ENCODE data around the gene PRSS22.

PRSS22 gene

DNA sequence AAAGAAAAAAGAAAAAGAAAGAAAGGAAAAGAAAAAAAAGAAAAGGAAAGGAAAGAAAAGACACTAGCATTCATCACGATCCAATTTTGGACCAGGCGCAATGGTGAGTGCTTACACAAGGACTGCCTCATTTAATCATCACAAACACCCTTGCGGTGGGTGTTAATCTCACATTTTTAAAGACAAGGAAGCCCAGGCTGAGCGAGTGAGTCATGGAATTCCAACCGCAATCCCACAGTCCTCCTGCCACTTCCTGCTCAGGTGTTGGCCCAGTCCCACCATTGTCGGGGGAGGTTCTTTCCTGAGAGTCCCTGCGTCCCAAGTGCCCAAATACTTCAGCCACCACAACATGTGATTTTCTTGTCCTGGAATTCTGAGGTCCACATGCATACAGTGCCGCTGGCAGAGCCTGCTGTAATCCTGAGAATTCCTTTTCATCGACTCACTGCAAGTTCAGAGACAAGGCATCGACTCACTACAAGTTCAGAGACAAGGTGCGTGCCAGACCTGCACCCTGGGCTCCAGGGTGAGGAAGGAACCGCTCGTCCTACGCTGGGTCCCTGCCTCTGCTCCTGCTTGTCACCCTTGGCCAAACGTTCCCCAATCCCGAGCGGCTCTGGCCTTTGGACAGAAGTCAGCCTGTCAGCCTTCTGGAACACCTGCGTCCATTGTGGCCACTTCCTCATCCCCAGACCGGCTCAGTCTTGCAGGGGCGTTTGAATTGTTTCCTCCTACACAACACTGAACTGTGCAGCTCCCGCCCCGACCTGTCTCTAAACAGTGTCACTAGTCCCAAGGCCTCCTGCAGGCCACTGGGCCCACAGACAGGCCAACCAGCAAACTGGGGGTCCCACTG, 22.1 kb downstream of the PRSS22 start:
- peak; percentile 69 for DNase-seq
- in situ Hi-C loops (cut with MboI; ENCODE audit: low pct_unique_long_range_greater_than_20kb, low sequenced_read_pairs), result no loop called here

DNA sequence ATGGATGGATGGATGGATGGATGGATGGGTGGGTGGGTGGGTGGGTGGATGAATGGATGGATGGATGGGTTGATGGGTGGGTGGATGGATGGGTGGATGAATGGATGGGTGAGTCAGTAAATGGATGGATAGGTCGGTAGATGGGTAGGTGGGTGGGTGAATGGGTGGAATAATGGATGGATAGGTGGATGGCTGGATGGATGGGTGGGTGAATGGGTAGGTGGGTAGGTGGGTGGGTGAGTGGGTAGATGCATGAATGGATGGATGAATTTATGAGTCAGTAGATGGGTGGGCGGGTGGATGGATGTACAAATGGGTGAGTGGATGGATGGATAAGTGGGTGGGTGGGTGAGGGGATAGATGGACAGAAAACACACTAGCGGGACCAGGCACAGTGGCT, 23.0 kb downstream of the PRSS22 start:
- no peak for DNase-seq
- in situ Hi-C loops (cut with MboI; ENCODE audit: low pct_unique_long_range_greater_than_20kb, low sequenced_read_pairs), result no loop called here

DNA sequence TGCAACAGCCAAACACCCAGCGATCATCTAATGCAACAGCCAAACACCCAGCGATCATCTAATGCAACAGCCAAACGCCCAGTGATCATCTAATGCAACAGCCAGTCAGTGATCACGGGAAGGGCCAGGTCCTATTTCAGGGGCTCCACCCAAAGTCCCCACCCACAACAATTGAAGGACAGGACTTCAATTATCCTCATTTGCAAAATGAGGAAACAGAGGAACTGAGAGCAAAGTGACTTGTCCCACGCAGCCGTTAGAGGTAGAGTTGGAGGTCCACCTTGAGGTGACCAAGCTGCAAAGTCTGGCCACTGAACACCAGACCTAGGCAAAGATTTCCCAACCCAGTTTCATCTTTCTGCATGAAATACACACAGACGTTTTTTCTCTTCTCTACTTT, 24.2 kb downstream of the PRSS22 start:
- in situ Hi-C loops (cut with MboI; ENCODE audit: low pct_unique_long_range_greater_than_20kb, low sequenced_read_pairs), result no loop called here
- no peak for DNase-seq

DNA sequence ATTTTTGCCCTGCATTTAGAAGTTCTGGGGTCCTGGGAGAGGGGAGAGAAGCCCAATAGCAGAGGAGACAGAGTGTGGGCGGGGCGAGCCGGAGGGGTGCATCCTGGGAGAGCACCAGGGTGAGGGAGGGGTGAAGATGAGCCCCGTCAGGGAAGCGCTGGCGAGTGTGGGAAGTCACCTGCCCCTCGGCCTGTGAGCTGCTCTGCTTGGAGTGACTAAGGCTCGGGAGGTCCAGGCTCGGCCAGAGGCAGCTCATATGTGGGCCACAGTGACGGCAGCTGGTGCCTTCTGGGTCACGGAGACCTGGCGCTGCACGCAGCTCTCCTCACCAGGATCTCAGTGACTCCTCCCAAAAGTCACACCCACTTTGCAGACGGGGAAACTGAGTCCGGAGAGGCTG, 26.8 kb downstream of the PRSS22 start:
- no peak for DNase-seq
- in situ Hi-C loops (cut with MboI; ENCODE audit: low pct_unique_long_range_greater_than_20kb, low sequenced_read_pairs), result no loop called here

DNA sequence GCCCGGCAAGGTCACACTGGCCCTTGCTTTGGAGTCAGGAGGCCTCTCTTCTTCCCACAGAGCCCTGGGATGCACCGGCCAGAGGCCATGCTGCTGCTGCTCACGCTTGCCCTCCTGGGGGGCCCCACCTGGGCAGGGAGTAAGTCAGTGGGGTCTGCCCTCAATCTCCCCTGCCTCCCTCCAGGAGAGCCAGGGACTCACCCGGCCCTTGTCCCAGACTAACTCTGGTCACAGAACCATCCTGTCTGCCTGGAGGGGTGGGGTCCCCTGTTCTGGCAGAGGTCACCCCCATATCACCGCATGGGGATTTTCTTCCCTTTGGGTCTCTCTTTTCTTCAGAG, 27.6 kb downstream of the PRSS22 start:
- no peak for DNase-seq
- in situ Hi-C loops (cut with MboI; ENCODE audit: low pct_unique_long_range_greater_than_20kb, low sequenced_read_pairs), result no loop called here

DNA sequence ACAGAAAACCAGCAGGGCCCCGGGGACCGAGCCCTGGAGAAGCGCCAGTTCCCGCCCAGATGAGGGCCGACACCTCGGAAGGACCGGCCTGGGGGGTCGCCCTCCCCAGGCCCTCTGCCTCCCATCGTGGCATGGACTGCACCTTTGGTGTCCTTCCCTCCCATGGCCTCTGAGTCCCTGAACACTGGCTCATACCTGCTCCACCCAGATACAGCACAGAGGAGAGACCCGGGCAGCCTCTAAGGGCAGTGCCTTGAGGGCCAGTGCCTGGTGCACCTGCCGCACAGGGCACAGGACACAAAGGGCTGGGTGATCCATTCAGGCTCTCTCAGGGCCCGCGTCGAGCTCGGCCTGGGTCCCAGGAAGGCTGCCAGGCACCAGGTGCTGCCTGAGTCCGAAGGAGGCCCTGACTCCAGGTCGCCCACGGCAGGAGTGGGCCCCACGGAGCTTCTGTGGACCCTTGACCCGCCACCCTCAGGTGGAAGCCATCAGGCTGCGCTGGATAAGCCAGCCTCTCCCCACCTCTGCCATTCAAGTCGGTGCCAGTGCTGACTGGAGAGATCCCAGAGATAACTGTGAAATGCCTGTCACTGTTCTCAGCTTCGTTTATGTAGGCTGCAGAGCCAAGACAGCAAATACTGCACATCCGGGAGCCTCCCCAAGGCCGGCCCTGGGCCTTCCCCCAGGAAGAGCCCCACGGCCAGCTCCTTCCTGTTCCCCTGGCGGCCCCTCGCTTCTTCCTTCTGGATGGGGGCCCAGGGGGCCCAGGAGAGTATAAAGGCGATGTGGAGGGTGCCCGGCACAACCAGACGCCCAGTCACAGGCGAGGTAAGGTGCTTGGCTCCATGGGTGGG, 28.2 kb downstream of the PRSS22 start, which contains the start of gene ZG16B:
TSS of gene ZG16B (plus strand) at position 803 of the 854 bp plus-strand sequence. CDS start 139 bp downstream, outside the sequence.
- DNase-seq, result no peak
- in situ Hi-C loops (cut with MboI; ENCODE audit: low pct_unique_long_range_greater_than_20kb, low sequenced_read_pairs), result no loop called here

DNA sequence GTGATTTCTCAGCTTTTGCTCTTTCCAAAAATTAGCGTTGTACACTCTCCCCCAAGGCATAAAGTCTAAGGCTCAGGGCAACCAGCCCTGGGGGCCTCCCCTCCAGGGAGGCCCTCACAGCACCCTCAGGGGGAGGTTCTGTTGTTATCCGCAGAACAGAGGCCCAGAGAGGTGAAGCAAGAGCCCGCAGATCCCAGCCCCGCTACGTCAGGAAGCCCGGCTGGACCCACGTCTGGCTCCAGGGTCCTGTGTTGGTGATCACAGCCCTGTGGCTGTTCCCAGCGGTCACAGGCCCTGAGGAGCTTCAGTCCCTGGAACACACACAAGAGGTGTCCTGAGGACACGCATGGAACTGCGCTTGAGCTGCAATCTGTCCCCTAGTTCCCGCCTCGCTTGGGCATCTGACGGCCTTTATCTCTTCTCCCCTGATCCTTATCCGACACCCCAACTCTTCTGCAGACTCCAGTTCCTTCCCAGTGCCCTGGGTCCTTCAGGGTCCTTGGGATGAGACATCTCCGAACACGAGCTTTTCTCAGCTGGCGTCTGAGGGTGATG, 29.0 kb downstream of the PRSS22 start:
- DNase-seq, result no peak
- in situ Hi-C loops (cut with MboI; ENCODE audit: low pct_unique_long_range_greater_than_20kb, low sequenced_read_pairs), result no loop called here

DNA sequence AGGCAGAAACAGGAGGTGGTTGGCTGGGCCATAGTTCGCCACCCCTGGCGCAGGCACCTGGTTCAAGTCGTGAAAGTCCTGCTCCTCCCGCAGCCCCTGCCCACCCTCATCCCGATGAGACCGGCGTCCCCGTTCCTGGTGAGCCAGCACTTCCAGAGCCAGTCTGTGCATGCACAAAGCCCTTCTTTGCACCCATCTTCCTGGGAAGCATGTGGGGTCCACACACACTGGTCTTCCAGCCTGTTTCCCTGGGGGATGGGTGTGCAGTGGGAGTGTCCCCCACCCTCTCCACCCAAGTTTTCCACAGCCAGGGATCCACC, 29.5 kb downstream of the PRSS22 start:
- in situ Hi-C loops (cut with MboI; ENCODE audit: low pct_unique_long_range_greater_than_20kb, low sequenced_read_pairs), result no loop called here
- no peak for DNase-seq

DNA sequence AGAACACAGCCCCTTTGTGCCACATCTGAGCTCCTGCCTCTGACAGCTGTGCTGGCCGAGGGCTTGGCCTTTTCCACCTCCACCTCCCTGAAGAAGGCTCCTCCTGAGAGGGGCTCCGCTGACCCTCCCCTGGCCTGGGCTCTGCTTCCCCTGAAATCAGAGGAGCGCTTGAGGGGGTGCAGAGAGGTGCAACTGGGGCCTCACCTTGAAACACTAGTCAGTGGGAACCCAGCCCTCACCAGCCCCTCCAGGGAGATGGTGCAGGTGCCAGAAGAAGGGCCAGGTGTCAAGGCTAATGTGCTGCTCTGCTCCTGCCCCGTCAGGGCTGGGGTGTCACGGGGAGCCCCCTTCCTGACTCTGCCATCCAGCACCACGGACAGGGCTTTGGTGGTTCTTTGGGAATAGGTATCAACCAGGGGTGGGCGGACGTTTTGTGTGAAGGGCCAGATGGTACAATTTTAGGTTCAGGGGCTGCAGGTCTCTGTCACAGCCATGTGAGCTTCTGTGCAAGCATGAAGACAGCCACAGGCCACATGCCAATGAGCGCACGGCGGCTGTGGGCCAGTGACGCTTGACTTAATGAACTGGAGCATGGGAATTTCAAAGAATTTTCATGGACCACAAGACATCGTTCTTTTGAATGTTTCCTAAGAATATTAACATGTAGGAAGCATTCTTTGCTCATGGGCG, 30.0 kb downstream of the PRSS22 start:
- in situ Hi-C loops (cut with MboI; ENCODE audit: low pct_unique_long_range_greater_than_20kb, low sequenced_read_pairs), result no loop called here
- no peak for DNase-seq

DNA sequence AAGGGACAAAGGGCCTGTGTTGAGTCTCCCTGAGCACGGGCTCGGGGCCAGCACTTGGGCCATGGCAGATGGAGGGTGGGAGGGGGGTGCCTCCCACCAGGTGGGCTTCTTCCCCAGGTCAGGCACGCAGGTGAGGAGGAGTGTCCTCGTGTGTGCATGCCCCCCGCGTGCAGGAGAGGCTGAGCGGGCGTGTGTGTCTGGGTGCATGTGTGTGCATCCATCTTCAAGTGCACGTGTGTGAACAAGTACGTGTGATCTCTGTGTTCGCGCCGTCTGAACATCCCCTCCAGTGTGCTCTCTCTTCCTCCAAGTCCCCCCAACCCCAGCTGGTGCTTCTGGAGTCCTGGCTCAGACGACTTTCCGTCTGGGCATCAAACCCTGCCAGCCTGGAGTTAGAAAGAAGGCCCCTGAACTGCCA, 30.6 kb downstream of the PRSS22 start:
- DNase-seq, result no peak
- in situ Hi-C loops (cut with MboI; ENCODE audit: low pct_unique_long_range_greater_than_20kb, low sequenced_read_pairs), result no loop called here

DNA sequence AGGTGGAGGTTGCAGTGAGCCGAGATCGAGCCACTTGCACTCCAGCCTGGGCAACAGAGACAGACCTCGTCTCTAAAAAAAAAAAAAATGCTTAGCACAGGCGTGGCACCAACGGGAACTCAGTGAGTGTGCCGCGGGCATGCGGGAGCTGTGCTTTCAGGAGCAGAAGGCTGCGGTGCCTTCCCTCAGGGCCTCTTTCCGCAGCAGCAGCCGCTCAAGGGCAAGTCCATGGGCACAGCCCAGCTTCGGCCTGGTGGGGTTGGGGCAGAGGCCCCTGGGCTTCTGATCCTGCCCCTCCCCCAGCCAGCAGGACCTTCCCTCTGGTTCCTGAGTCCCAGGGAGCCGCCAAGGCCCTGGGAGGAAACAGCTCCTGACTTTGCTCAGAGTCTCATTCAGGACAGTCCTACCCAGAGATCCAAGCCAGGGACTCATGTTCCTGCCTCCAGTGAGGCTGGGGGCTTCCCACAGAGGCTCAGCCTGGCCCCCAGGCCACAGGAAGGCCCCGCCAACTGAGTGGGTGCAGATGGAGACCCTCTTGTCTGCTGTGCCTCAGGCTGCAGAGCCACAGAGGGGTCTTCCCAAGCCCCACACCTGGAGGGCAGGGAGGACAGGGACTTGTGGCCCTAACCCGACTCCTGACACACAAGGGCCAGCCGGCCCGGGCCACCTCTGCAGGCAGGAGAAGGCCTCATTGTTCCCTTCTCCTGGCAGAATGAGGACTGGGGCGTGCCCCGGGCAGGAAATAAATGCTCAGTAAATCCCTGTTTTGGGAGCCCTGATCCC, 31.2 kb downstream of the PRSS22 start:
- DNase-seq, result no peak
- in situ Hi-C loops (cut with MboI; ENCODE audit: low pct_unique_long_range_greater_than_20kb, low sequenced_read_pairs), result no loop called here

DNA sequence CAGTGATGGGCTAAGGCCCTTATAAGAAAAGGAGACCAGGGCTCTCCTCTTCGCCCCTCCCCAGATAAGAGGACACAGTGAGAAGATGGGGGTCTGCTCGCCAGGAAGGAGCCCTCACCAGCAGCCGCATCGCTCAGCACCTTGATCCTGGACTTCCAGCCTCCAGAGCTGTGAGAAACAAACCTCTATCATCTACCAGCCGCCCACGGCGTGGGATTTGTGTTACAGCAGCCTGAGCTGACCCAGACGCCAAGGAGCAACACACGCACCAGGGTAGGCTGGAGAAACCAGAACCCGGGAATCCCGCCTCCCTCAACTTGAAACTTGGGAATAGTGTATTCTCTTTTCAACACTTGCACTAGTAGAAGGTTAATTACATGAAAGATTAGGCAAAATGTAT, 32.1 kb downstream of the PRSS22 start:
- in situ Hi-C loops (cut with MboI; ENCODE audit: low pct_unique_long_range_greater_than_20kb, low sequenced_read_pairs), result no loop called here
- no peak for DNase-seq

DNA sequence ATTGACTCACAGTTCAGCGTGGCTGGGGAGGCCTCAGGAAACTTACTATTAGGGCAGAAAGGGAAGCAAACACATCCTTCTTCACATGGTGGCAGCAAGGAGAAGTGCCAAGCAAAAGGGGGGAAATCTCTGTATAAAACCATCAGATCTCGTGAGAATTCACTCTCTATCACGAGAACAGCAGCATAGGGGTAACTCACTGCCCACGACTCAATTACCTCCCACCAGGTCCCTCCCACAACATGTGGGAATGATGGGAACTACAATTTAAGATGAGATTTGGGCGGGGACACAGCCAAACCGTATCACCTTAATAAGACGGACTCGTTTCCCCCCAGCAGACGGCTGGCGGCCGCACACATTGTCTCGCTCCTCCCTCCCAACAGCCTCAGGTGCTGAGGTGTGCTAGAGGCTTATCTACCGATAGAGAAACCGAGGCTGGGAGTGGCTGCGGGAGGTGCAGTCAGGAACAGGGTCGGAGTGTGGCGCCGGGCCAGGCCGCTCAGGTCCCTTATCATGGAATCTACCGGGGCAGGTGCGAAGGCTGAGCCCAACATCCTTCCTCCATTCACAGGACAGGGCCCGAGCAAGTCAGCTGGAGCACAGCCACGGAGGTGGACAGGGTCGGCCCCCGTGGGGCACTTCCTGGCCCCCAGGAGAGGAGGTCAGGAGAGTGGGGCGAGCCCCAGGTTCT, 32.8 kb downstream of the PRSS22 start:
- no peak for DNase-seq
- in situ Hi-C loops (cut with MboI; ENCODE audit: low pct_unique_long_range_greater_than_20kb, low sequenced_read_pairs), result no loop called here

DNA sequence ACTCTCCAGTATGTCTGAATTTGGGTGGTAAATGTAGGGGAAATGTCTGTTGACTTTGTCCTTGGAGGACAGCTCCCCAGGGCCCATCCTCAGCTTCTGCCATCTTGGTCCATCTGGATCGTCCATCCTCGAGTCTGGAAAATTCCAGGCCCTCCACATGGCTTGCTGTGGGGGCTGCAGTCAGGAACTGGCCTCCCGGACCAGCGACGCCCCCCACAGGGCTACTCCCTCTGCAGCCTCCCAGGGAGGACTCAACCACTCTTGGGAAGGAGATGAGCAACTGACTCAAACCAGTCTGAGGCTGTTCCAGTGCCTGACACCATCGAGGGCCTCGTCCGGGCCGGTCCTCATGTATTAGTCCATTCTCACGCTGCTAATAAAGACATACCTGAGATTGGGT, 33.3 kb downstream of the PRSS22 start:
- in situ Hi-C loops (cut with MboI; ENCODE audit: low pct_unique_long_range_greater_than_20kb, low sequenced_read_pairs), result no loop called here
- no peak for DNase-seq

DNA sequence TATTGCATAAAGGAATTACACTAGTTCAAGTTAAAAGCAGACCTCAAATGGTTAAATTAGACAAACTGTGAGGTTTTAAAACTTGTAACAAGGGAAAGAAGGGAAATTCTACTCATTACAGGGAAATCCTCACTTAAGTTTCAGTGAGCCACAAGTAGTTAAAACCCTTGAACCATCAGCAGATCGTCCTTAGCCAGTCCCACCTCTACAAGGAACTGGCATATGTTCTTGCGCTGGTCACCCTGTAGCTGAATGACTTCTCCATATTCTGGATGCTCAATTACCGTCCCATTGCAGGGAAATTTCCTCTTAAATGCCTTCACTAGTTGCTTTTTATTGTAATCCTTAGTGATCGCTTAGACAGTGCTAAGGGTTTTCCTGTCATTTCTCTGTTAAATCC, 35.5 kb downstream of the PRSS22 start:
- in situ Hi-C loops (cut with MboI; ENCODE audit: low pct_unique_long_range_greater_than_20kb, low sequenced_read_pairs), result no loop called here

DNA sequence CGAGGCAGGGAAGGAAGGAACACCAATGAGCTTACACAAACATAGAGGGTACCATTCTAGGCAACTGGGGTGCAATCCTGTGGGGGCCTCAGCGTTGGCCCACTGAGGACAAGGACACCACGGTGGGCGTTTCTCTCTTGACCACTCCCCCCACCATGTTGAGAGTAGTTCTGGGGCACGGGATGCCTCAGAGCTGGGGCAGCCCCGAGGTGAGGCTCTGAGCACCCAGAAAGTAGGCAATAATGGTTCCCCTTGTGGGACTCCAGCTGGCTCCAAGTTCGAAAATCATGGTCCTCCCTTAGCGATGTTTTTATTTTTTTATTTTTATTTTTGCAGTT, 35.8 kb downstream of the PRSS22 start:
- DNase-seq, result no peak
- in situ Hi-C loops (cut with MboI; ENCODE audit: low pct_unique_long_range_greater_than_20kb, low sequenced_read_pairs), result no loop called here

More for the DNA sequence above, 35.5 kb downstream of the PRSS22 start:
- no peak for DNase-seq

DNA sequence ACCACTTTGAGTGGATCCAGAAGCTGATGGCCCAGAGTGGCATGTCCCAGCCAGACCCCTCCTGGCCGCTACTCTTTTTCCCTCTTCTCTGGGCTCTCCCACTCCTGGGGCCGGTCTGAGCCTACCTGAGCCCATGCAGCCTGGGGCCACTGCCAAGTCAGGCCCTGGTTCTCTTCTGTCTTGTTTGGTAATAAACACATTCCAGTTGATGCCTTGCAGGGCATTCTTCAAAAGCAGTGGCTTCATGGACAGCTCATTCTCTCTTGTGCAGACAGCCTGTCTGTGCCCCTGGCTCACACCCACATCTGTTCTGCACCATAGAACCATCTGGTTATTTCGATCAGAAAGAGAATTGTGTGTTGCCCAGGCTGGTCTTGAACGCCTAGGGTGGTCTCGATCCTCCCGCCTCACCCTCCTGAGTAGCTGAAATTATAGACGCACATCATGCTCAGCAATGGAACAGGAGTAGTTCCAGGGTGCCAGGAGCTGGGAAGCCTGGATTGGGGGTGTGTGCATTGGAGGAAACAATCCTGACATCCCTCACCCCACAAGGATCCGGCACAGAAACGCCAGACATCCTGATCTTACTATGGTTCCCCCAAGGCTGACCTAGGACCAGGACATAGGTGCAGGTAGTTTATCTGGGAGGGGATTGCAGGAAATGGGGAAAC, 36.3 kb downstream of the PRSS22 start:
- in situ Hi-C loops (cut with MboI; ENCODE audit: low pct_unique_long_range_greater_than_20kb, low sequenced_read_pairs), result no loop called here
- no peak for DNase-seq

DNA sequence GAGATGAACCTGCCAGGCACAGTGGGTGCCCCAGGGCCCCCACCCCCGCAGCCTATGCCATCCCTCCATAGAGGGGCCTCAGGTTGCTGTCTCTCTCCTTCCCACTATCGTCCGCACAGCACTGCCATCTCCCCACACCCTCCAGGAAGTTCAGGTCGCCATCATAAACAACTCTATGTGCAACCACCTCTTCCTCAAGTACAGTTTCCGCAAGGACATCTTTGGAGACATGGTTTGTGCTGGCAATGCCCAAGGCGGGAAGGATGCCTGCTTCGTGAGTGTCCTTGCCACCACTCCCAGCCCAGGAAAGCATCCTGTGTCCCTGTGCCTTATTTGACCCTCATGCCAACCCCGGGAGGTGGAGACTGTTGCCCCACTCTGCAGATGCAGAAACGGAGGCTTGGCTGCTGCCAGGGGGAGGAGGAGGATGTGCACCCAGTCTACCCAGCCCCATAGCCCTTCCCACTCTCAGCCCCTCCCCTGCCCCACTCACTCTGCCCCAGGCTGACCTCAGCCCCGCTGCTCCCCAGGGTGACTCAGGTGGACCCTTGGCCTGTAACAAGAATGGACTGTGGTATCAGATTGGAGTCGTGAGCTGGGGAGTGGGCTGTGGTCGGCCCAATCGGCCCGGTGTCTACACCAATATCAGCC, 37.0 kb downstream of the PRSS22 start:
- no peak for DNase-seq
- in situ Hi-C loops (cut with MboI; ENCODE audit: low pct_unique_long_range_greater_than_20kb, low sequenced_read_pairs), result no loop called here
